NCI-H69 (cell line): ENCODE measurements around the gene CKB.
"Not testable (repeated sequence)": the region's sequence is repeated elsewhere in the genome, so short reads cannot be mapped to it uniquely, and the experiment has no call there.

ENCODE experiments used
- DNase-seq: peaks from one replicate; lab custom pipeline; 2025; lab: John Stamatoyannopoulos, UW

Gene CKB

GRCh38 chr14:103526247-103526913 lies 3.8 kb upstream of the CKB start:
- DNase-seq = no peak

- not testable (repeated sequence) for DNase-seq
Measured at GRCh38 chr14:103525430-103526246, 3.0 kb upstream of the CKB start.

GRCh38 chr14:103524002-103524935 lies 1.6 kb upstream of the CKB start:
- peak; percentile 45 for DNase-seq

- no peak for DNase-seq
Measured at GRCh38 chr14:103523575-103523954, 935 bp upstream of the CKB start.

GRCh38 chr14:103521951-103522563 lies 573 bp downstream of the CKB start:
- DNase-seq = peak; percentile 78

GRCh38 chr14:103521438-103521950 lies 1.1 kb downstream of the CKB start:
- peak; percentile 68 for DNase-seq

- peak; percentile 93 for DNase-seq
Measured at GRCh38 chr14:103520657-103521437, 1.8 kb downstream of the CKB start.

GRCh38 chr14:103520269-103520656 lies 2.4 kb downstream of the CKB start:
- DNase-seq = no peak

- DNase-seq = no peak
Measured at GRCh38 chr14:103519837-103520212, 2.8 kb downstream of the CKB start.

- peak; percentile 47 for DNase-seq
Measured at GRCh38 chr14:103519043-103519836, 3.4 kb downstream of the CKB start.

- DNase-seq = peak; percentile 71
Measured at GRCh38 chr14:103518422-103519042, 4.1 kb downstream of the CKB start.

GRCh38 chr14:103517721-103518421 lies 4.8 kb downstream of the CKB start:
- peak; percentile 37 for DNase-seq

- no peak for DNase-seq
Measured at GRCh38 chr14:103517174-103517566, 5.5 kb downstream of the CKB start.

GRCh38 chr14:103516426-103517173 lies 6.0 kb downstream of the CKB start:
- DNase-seq = no peak

GRCh38 chr14:103514596-103515421 lies 7.8 kb downstream of the CKB start:
- no peak for DNase-seq

GRCh38 chr14:103512701-103513611 lies 9.7 kb downstream of the CKB start:
- peak; percentile 92 for DNase-seq
